ENCODE data around the gene CCNI2. TPM values are rescaled to one million over a fixed set of nuclear protein-coding genes. Genes with fewer than 3 reads are reported as not detected.

The CCNI2 gene, protein sequence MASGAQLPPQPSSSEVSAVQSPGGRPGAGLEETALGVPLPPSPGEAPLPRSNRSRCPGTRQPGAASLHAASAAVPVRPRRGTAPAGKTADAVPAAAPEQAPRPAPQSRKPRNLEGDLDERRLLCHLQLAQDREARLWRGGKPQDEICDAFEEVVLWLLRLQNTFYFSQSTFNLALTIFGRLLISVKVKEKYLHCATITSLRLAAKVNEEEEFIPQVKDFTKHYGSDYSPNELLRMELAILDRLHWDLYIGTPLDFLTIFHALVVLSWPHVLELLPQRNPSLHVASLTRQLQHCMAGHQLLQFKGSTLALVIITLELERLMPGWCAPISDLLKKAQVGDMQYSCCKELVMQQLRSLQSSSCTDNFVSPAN
- not detected for polyA plus RNA-seq (2013, experiment 1 of 2)
- polyA plus RNA-seq (2013, experiment 2 of 2), result not detected

- H3K9me3 ChIP-seq (ENCODE audit: control insufficient read depth, low read length), result no peaks in the 10 kb centered on the region
- peak within 1 kb of the TSS in 1 of 2 experiments; percentile 77 for H3K14ac ChIP-seq (ENCODE audit: low read length in 2 of 2)
- H3K4me2 ChIP-seq (ENCODE audit: low read length, poor library complexity, severe bottlenecking), result peak within 1 kb of the TSS; percentile 91
- no peak within 1 kb of the TSS for H2BK120ac ChIP-seq (ENCODE audit: low read depth, low read length)
- H3K4ac ChIP-seq (ENCODE audit: low read depth in 1 of 2, low read length in 2 of 2), result no peak within 1 kb of the TSS
- peaks cover 28 to 69% of the 10 kb centered on the region in 2 experiments for H3K27me3 ChIP-seq (ENCODE audit: control insufficient read depth in 1 of 2, insufficient read depth in 1 of 2, low read length in 2 of 2)
- H2AFZ ChIP-seq (ENCODE audit: low read depth, low read length), result peak within 1 kb of the TSS; percentile 77
- H3K27ac ChIP-seq (ENCODE audit: low read length, poor library complexity, severe bottlenecking), result no peak within 1 kb of the TSS
- no peak within 1 kb of the TSS for H4K8ac ChIP-seq (ENCODE audit: low read length)
- peak within 1 kb of the TSS; percentile 51 to 60 for H3K4me3 ChIP-seq (ENCODE audit: insufficient read depth in 1 of 2, low read depth in 1 of 2, low read length in 2 of 2)
- no peak within 1 kb of the TSS for H2BK5ac ChIP-seq (ENCODE audit: low read depth, low read length, poor library complexity, severe bottlenecking)
- H3K4me1 ChIP-seq (ENCODE audit: control insufficient read depth, insufficient read depth, low read depth, low read length), result peaks cover 11% of the 10 kb centered on the region
- no peak within 1 kb of the TSS for H2AK5ac ChIP-seq (ENCODE audit: low read length, severe bottlenecking)
- H2BK12ac ChIP-seq (ENCODE audit: low read length in 2 of 2), result peak within 1 kb of the TSS in 1 of 2 experiments; percentile 48
- peaks cover 0 to 3% of the 10 kb centered on the region in 2 experiments for H3K36me3 ChIP-seq (ENCODE audit: control insufficient read depth in 1 of 2, insufficient read depth in 2 of 2, low read depth in 1 of 2, low read length in 2 of 2)
- H3K18ac ChIP-seq (ENCODE audit: low read depth in 1 of 2, low read length in 2 of 2), result peak within 1 kb of the TSS in 1 of 2 experiments; percentile 49
- WGBS, result 4% methylated on average over 50 of the region's 59 CpGs
- no peaks in the 10 kb centered on the region for H3K79me1 ChIP-seq (replicated peaks; ENCODE audit: low read length, poor library complexity, severe bottlenecking)
- H3K23ac ChIP-seq (ENCODE audit: low read length in 2 of 2), result peak within 1 kb of the TSS in 1 of 2 experiments; percentile 97
- H4K91ac ChIP-seq (ENCODE audit: low read length), result peak within 1 kb of the TSS; percentile 66
- DNase-seq, result peak; percentile 45
- no peak within 1 kb of the TSS for H2BK15ac ChIP-seq (ENCODE audit: low read depth, poor library complexity, severe bottlenecking)
- no peak within 1 kb of the TSS for H3K9ac ChIP-seq (ENCODE audit: low read length)
Observed at GRCh38 chr5:132746954-132747615, at the start of gene CCNI2. Gene CCNI2, plus strand, starts transcription at chr5:132747426. Its CDS starts 70 bp downstream, at chr5:132747496.

DNA sequence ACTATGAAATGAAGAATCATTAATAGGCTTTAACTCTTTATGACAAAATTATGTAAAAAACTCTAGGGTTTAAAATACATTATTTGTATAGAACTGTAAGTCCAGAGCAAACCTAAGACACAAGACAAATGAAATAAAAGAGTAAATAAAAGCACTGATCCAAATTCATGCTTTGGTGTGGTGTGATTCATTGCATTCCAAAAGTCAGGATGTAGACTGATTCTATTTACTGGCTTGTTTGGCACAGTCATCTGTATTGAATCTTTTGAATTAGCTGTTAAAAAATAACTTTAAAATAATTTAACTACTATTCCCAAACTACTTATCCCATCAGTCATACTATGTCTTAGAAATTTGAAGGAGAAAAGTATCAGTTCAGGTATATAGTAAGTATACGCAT, 42.4 kb upstream of the CCNI2 start:
- Histone ChIP-seq H3K36me3 (ENCODE audit: control insufficient read depth in 1 of 2, insufficient read depth in 2 of 2, low read depth in 1 of 2, low read length in 2 of 2) (peaks cover 3 to 43% of the 10 kb centered on the region in 2 experiments), H2BK120ac (ENCODE audit: low read depth, low read length) (no peak overlapping the region), H3K23ac (ENCODE audit: low read length in 2 of 2) (no peak overlapping the region), H2BK5ac (ENCODE audit: low read depth, low read length, poor library complexity, severe bottlenecking) (no peak overlapping the region), H3K27me3 (ENCODE audit: control insufficient read depth in 1 of 2, insufficient read depth in 1 of 2, low read length in 2 of 2) (no peaks in the 10 kb centered on the region), H2BK15ac (ENCODE audit: low read depth, poor library complexity, severe bottlenecking) (no peak overlapping the region), H2AK5ac (ENCODE audit: low read length, severe bottlenecking) (no peak overlapping the region), H3K4me1 (ENCODE audit: control insufficient read depth, insufficient read depth, low read depth, low read length) (no peaks in the 10 kb centered on the region), H4K8ac (ENCODE audit: low read length) (no peak overlapping the region), H3K14ac (ENCODE audit: low read length in 2 of 2) (no peak overlapping the region), H2BK12ac (ENCODE audit: low read length in 2 of 2) (no peak overlapping the region), H3K4me2 (ENCODE audit: low read length, poor library complexity, severe bottlenecking) (no peak overlapping the region), H4K91ac (ENCODE audit: low read length) (no peak overlapping the region), H3K4ac (ENCODE audit: low read depth in 1 of 2, low read length in 2 of 2) (no peak overlapping the region), H3K9me3 (ENCODE audit: control insufficient read depth, low read length) (no peaks in the 10 kb centered on the region), H3K27ac (ENCODE audit: low read length, poor library complexity, severe bottlenecking) (no peak overlapping the region), H3K4me3 (ENCODE audit: insufficient read depth in 1 of 2, low read depth in 1 of 2, low read length in 2 of 2) (no peak overlapping the region), H2AFZ (ENCODE audit: low read depth, low read length) (no peak overlapping the region), H3K9ac (ENCODE audit: low read length) (no peak overlapping the region), H3K18ac (ENCODE audit: low read depth in 1 of 2, low read length in 2 of 2) (no peak overlapping the region), H3K79me1 (replicated peaks; ENCODE audit: low read length, poor library complexity, severe bottlenecking) (no peaks in the 10 kb centered on the region)
- DNase-seq, result no peak
- no CpG with 5 or more reads among the region's 1 CpG for WGBS

DNA sequence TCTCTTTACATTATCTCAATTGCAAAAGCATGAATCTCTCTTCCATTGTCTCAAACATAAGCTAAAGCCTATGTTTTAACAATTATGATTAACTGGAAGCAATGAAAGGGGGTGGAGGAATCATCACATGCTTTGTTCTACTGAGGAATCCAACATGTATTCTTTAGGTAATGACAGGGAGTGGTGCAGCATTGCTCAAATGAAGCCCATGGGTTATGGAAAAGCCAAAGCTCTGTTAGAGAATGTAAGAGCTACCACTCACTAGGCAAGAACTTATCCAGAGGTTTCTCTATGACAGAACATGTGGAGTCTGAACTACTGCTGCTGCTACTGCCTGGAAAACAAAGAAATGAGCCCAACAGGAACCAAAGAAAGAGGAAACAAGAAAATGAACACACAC, 38.6 kb upstream of the CCNI2 start:
- Histone ChIP-seq H3K9me3 (ENCODE audit: control insufficient read depth, low read length) (no peaks in the 10 kb centered on the region), H3K14ac (ENCODE audit: low read length in 2 of 2) (no peak overlapping the region), H2AK5ac (ENCODE audit: low read length, severe bottlenecking) (no peak overlapping the region), H2BK120ac (ENCODE audit: low read depth, low read length) (no peak overlapping the region), H4K91ac (ENCODE audit: low read length) (no peak overlapping the region), H3K4me1 (ENCODE audit: control insufficient read depth, insufficient read depth, low read depth, low read length) (no peaks in the 10 kb centered on the region), H3K4me3 (ENCODE audit: insufficient read depth in 1 of 2, low read depth in 1 of 2, low read length in 2 of 2) (no peak overlapping the region), H3K18ac (ENCODE audit: low read depth in 1 of 2, low read length in 2 of 2) (no peak overlapping the region), H3K79me1 (replicated peaks; ENCODE audit: low read length, poor library complexity, severe bottlenecking) (no peaks in the 10 kb centered on the region), H3K23ac (ENCODE audit: low read length in 2 of 2) (no peak overlapping the region), H3K4ac (ENCODE audit: low read depth in 1 of 2, low read length in 2 of 2) (no peak overlapping the region), H3K4me2 (ENCODE audit: low read length, poor library complexity, severe bottlenecking) (no peak overlapping the region), H2BK15ac (ENCODE audit: low read depth, poor library complexity, severe bottlenecking) (no peak overlapping the region), H2BK5ac (ENCODE audit: low read depth, low read length, poor library complexity, severe bottlenecking) (no peak overlapping the region), H3K36me3 (ENCODE audit: control insufficient read depth in 1 of 2, insufficient read depth in 2 of 2, low read depth in 1 of 2, low read length in 2 of 2) (peaks cover 4 to 16% of the 10 kb centered on the region in 2 experiments), H4K8ac (ENCODE audit: low read length) (no peak overlapping the region), H3K9ac (ENCODE audit: low read length) (no peak overlapping the region), H3K27ac (ENCODE audit: low read length, poor library complexity, severe bottlenecking) (no peak overlapping the region), H2BK12ac (ENCODE audit: low read length in 2 of 2) (no peak overlapping the region), H3K27me3 (ENCODE audit: control insufficient read depth in 1 of 2, insufficient read depth in 1 of 2, low read length in 2 of 2) (no peaks in the 10 kb centered on the region), H2AFZ (ENCODE audit: low read depth, low read length) (no peak overlapping the region)
- DNase-seq, result no peak
